ENCODE measurements around the gene CRTC3.

DNA sequence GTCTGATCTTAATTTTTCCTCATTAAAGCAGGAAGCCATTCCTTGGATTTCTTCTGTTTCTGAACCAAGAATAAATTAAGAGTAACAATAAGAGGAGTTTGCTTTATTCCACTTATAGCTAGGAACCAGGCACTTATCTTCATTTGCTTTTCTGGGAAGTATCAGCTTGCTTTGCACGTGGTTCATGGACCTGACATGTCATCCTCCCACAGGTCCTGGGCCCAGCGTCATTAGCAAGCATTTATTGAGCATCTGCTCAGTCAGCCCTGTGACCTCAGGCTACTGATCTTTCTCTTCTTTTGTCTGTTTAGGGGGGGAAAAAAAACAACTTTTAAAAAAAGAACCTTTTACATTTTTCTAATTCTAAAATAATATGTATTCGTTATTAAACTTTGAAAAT lies 34.7 kb upstream of the CRTC3 start:
- TF ChIP-seq, protein P1, sequence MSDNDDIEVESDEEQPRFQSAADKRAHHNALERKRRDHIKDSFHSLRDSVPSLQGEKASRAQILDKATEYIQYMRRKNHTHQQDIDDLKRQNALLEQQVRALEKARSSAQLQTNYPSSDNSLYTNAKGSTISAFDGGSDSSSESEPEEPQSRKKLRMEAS (IDR thresholded peaks at IDR 0.05), result no peak
- TF ChIP-seq, protein P2, sequence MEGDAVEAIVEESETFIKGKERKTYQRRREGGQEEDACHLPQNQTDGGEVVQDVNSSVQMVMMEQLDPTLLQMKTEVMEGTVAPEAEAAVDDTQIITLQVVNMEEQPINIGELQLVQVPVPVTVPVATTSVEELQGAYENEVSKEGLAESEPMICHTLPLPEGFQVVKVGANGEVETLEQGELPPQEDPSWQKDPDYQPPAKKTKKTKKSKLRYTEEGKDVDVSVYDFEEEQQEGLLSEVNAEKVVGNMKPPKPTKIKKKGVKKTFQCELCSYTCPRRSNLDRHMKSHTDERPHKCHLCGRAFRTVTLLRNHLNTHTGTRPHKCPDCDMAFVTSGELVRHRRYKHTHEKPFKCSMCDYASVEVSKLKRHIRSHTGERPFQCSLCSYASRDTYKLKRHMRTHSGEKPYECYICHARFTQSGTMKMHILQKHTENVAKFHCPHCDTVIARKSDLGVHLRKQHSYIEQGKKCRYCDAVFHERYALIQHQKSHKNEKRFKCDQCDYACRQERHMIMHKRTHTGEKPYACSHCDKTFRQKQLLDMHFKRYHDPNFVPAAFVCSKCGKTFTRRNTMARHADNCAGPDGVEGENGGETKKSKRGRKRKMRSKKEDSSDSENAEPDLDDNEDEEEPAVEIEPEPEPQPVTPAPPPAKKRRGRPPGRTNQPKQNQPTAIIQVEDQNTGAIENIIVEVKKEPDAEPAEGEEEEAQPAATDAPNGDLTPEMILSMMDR (IDR thresholded peaks at IDR 0.05; ENCODE audit: low read depth, low read length, missing input control), result no peak
- TF ChIP-seq SP1 (IDR thresholded peaks at IDR 0.05) (no peak), REST (IDR thresholded peaks at IDR 0.05) (no peak), TAF1 (conservative IDR thresholded peaks at IDR 0.05) (no peak), RXRA (IDR thresholded peaks at IDR 0.05) (no peak), GABPA (IDR thresholded peaks at IDR 0.05 in 1 of 2, conservative IDR thresholded peaks at IDR 0.05 in 1 of 2) (no peak), RAD21 (IDR thresholded peaks at IDR 0.05) (no peak), HNF4A (conservative IDR thresholded peaks at IDR 0.05) (no peak), YY1 (IDR thresholded peaks at IDR 0.05) (no peak), JUND (IDR thresholded peaks at IDR 0.05) (no peak), FOXA1 (IDR thresholded peaks at IDR 0.05) (no peak)
- TF ChIP-seq, protein P3, sequence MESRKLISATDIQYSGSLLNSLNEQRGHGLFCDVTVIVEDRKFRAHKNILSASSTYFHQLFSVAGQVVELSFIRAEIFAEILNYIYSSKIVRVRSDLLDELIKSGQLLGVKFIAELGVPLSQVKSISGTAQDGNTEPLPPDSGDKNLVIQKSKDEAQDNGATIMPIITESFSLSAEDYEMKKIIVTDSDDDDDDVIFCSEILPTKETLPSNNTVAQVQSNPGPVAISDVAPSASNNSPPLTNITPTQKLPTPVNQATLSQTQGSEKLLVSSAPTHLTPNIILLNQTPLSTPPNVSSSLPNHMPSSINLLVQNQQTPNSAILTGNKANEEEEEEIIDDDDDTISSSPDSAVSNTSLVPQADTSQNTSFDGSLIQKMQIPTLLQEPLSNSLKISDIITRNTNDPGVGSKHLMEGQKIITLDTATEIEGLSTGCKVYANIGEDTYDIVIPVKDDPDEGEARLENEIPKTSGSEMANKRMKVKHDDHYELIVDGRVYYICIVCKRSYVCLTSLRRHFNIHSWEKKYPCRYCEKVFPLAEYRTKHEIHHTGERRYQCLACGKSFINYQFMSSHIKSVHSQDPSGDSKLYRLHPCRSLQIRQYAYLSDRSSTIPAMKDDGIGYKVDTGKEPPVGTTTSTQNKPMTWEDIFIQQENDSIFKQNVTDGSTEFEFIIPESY (IDR thresholded peaks at IDR 0.05), result no peak
